NT2/D1 (cell line): Measurements from ENCODE around the gene IL13RA1.

Experiments
- SUZ12 ChIP-seq: IDR thresholded peaks from 2 replicates; pipeline ENCODE4 v1.6.1; 2011; ENCODE audit not compliant: insufficient read length, insufficient read depth; ENCODE audit errors: extremely low read depth
- YY1 ChIP-seq: IDR thresholded peaks from 2 replicates; pipeline ENCODE4 v1.6.1; 2011; ENCODE audit not compliant: insufficient read length, insufficient read depth

GRCh38 chrX:118763489-118763888 lies 36.1 kb downstream of the IL13RA1 start:
- TF ChIP-seq YY1: no peak
- TF ChIP-seq SUZ12: no peak
